H1 (cell line): ENCODE results near the gene VWA2. TPM values are rescaled to one million over a fixed set of nuclear protein-coding genes. Genes with fewer than 3 reads are reported as not detected.

Experiments used
- CTCF ChIA-PET: fragments of 300-600 bp; sonication (Branson Sonifier 250); formaldehyde crosslinking; loops from one replicate; lab custom pipeline; 2021; ENCODE audit not compliant: partially characterized antibody; lab: Charles Lee
- POLR2A ChIA-PET: fragments of 300-600 bp; sonication (Branson Sonifier 250); formaldehyde crosslinking; loops from one replicate; lab custom pipeline; 2021; ENCODE audit warnings: inconsistent platforms; ENCODE audit not compliant: partially characterized antibody; lab: Charles Lee
- DNase-seq, 2 experiments: peaks; one replicate each; pipeline versions ENCODE4 v3.0.0 to v3.0.0-alpha.2; 2010 to 2022; ENCODE audit warnings: low spot score in 2 of 2, low read depth in 1 of 2, mixed read lengths in 1 of 2
- FAIRE-seq: peaks from 2 replicates; lab custom pipeline; 2011; peaks lifted over from hg19 to GRCh38; lab: Jason Lieb, UNC
- H2AFZ ChIP-seq: 2 replicates; pipeline ENCODE4 v1.8.1; 2012; ENCODE audit warnings: low read length, inconsistent platforms
- H2AK5ac ChIP-seq: 2 replicates; pipeline ENCODE4 v1.6.1; 2013; ENCODE audit warnings: low read depth, low read length
- H2BK120ac ChIP-seq: replicated peaks from 2 replicates; pipeline ENCODE3; 2013; ENCODE audit warnings: low read depth, low read length, inconsistent platforms
- H2BK12ac ChIP-seq: 2 replicates; pipeline ENCODE4 v1.6.1; 2013; ENCODE audit warnings: low read depth, low read length
- H2BK15ac ChIP-seq: 2 replicates; pipeline ENCODE4 v1.6.1; 2013; ENCODE audit warnings: low read length
- H2BK20ac ChIP-seq: 2 replicates; pipeline ENCODE4 v1.6.1; 2013; ENCODE audit warnings: low read length
- H2BK5ac ChIP-seq: 2 replicates; pipeline ENCODE4 v1.6.1; 2013; ENCODE audit warnings: low read depth, low read length
- H3K14ac ChIP-seq: 2 replicates; pipeline ENCODE4 v1.6.1; 2013; ENCODE audit warnings: inconsistent platforms; ENCODE audit not compliant: insufficient read length
- H3K18ac ChIP-seq: 2 replicates; pipeline ENCODE4 v1.6.1; 2013; ENCODE audit warnings: low read length; ENCODE audit errors: extremely low read depth
- H3K23ac ChIP-seq: 2 replicates; pipeline ENCODE4 v1.6.1; 2013; ENCODE audit warnings: inconsistent platforms; ENCODE audit not compliant: insufficient read length
- H3K23me2 ChIP-seq: 2 replicates; pipeline ENCODE4 v1.6.1; 2013; ENCODE audit warnings: low read depth, low read length
- H3K27ac ChIP-seq: 2 replicates; pipeline ENCODE4 v1.6.1; 2011; ENCODE audit warnings: low read depth, low read length, inconsistent platforms
- H3K27me3 ChIP-seq, 4 experiments: replicated peaks in 1 of 4; 1 replicate in 1 of 4; 2 replicates in 3 of 4; pipeline versions ENCODE4 v1.6.1 to v1.8.1; 2011 to 2013; ENCODE audit warnings: low read length in 3 of 4, mild to moderate bottlenecking in 3 of 4, inconsistent platforms in 2 of 4, mixed read lengths in 2 of 4, moderate library complexity in 1 of 4; ENCODE audit not compliant: control insufficient read depth in 3 of 4, insufficient read depth in 3 of 4; ENCODE audit errors: extremely low read depth in 1 of 4
- H3K36me3 ChIP-seq, 4 experiments: 2 replicates each; pipeline versions ENCODE4 v1.6.1 to v1.8.1; 2011 to 2013; ENCODE audit warnings: mild to moderate bottlenecking in 4 of 4, low read length in 3 of 4, moderate library complexity in 2 of 4, control low read depth in 1 of 4, inconsistent platforms in 1 of 4; ENCODE audit not compliant: insufficient read depth in 4 of 4, control insufficient read depth in 2 of 4
- H3K4ac ChIP-seq: replicated peaks from 2 replicates; pipeline ENCODE3; 2013; ENCODE audit warnings: low read length, low read depth, mixed read lengths, inconsistent platforms; ENCODE audit not compliant: insufficient read length
- H3K4me1 ChIP-seq, 4 experiments: replicated peaks in 1 of 4; 1 replicate in 1 of 4; 2 replicates in 3 of 4; pipeline versions ENCODE4 v1.6.1 to v1.8.1; 2011 to 2013; ENCODE audit warnings: low read length in 3 of 4, inconsistent platforms in 2 of 4, mixed read lengths in 1 of 4; ENCODE audit not compliant: insufficient read depth in 4 of 4, control insufficient read depth in 3 of 4
- H3K4me2 ChIP-seq, 2 experiments: 2 replicates each; pipeline versions ENCODE4 v1.6.1 to v1.8.1; 2011 to 2013; ENCODE audit warnings: low read depth in 2 of 2, low read length in 2 of 2, control low read depth in 1 of 2, inconsistent platforms in 1 of 2, mild to moderate bottlenecking in 1 of 2; ENCODE audit not compliant: insufficient read depth in 1 of 2
- H3K4me3 ChIP-seq, 4 experiments: fragments of 200-600, 300-600 bp in 1 of 4; sonication (generic), shearing (Covaris generic), sonication (Bioruptor Twin) in 1 of 4; 2 replicates each; pipeline versions ENCODE4 v1.5.1 to v1.8.1; 2011 to 2016; ENCODE audit warnings: low read length in 4 of 4, low read depth in 3 of 4, control low read depth in 2 of 4, inconsistent platforms in 2 of 4, mild to moderate bottlenecking in 2 of 4, mixed read lengths in 1 of 4, moderate library complexity in 1 of 4; ENCODE audit not compliant: insufficient read depth in 2 of 4; ENCODE audit errors: extremely low read depth in 1 of 4
- H3K56ac ChIP-seq: replicated peaks from 2 replicates; pipeline ENCODE3; 2013; ENCODE audit warnings: low read depth, mild to moderate bottlenecking, mixed read lengths, low read length, inconsistent platforms; ENCODE audit not compliant: insufficient read length
- H3K79me1 ChIP-seq: 2 replicates; pipeline ENCODE4 v1.6.1; 2013; ENCODE audit warnings: low read depth, low read length, control low read depth
- H3K79me2 ChIP-seq, 2 experiments: 2 replicates each; pipeline versions ENCODE4 v1.6.1 to v1.8.1; 2012 to 2013; ENCODE audit warnings: low read length in 2 of 2, mild to moderate bottlenecking in 2 of 2, inconsistent platforms in 1 of 2; ENCODE audit not compliant: insufficient read depth in 2 of 2, control insufficient read depth in 1 of 2
- H3K9ac ChIP-seq, 4 experiments: replicated peaks in 1 of 4; 1 replicate in 1 of 4; 2 replicates in 3 of 4; pipeline versions ENCODE4 v1.6.1 to v1.8.1; 2011 to 2013; ENCODE audit warnings: low read depth in 3 of 4, low read length in 3 of 4, control low read depth in 2 of 4, mild to moderate bottlenecking in 2 of 4, moderate library complexity in 2 of 4, inconsistent platforms in 1 of 4; ENCODE audit errors: extremely low read depth in 1 of 4
- H3K9me3 ChIP-seq, 2 experiments: 2 replicates each; pipeline versions ENCODE4 v1.6.1 to v1.8.1; 2012 to 2013; ENCODE audit warnings: mild to moderate bottlenecking in 2 of 2, moderate library complexity in 2 of 2, control low read depth in 1 of 2, inconsistent platforms in 1 of 2, low read depth in 1 of 2, low read length in 1 of 2, mixed read lengths in 1 of 2; ENCODE audit not compliant: insufficient read depth in 2 of 2
- H4K20me1 ChIP-seq, 2 experiments: replicated peaks in 1 of 2; 2 replicates each; pipeline versions ENCODE3 to v1.8.1; 2011 to 2013; ENCODE audit warnings: inconsistent platforms in 2 of 2, low read length in 2 of 2, mild to moderate bottlenecking in 1 of 2; ENCODE audit not compliant: insufficient read depth in 2 of 2, control insufficient read depth in 1 of 2
- H4K5ac ChIP-seq: 2 replicates; pipeline ENCODE4 v1.6.1; 2013; ENCODE audit warnings: low read length, low read depth, mixed read lengths, inconsistent platforms; ENCODE audit not compliant: insufficient read length
- H4K8ac ChIP-seq: 2 replicates; pipeline ENCODE4 v1.8.0; 2013; ENCODE audit warnings: mild to moderate bottlenecking, moderate library complexity, low read length, inconsistent platforms; ENCODE audit not compliant: insufficient read depth; ENCODE audit errors: extremely low read depth
- H4K91ac ChIP-seq: replicated peaks from 2 replicates; pipeline ENCODE3; 2013; ENCODE audit warnings: low read length, mixed read lengths, inconsistent platforms; ENCODE audit not compliant: insufficient read length
- CBX5 ChIP-seq: fragments of 300-800, 300-1000 bp; sonication (generic); IDR thresholded peaks from 2 replicates; pipeline ENCODE4 v1.7.1; 2016; ENCODE audit warnings: antibody characterized with exemption, low read length, low read depth
- CHD2 ChIP-seq: IDR thresholded peaks from 2 replicates; pipeline ENCODE4 v1.6.1; 2012; ENCODE audit warnings: low read length, improper control_type of control experiment
- FOSL1 ChIP-seq: IDR thresholded peaks from 2 replicates; pipeline ENCODE4 v1.6.1; 2011; ENCODE audit warnings: mild to moderate bottlenecking, low read depth, low read length, moderate library complexity; ENCODE audit not compliant: insufficient read depth
- GABPA ChIP-seq: IDR thresholded peaks from 2 replicates; pipeline ENCODE4 v1.6.1; 2011; ENCODE audit warnings: mild to moderate bottlenecking, low read length, moderate library complexity, borderline replicate concordance; ENCODE audit not compliant: insufficient read depth
- JUND ChIP-seq: IDR thresholded peaks from 2 replicates; pipeline ENCODE4 v1.6.1; 2011; ENCODE audit warnings: mild to moderate bottlenecking, improper control_type of control experiment, low read length
- KDM4A ChIP-seq: IDR thresholded peaks from one replicate; pipeline ENCODE4 v1.7.1; 2012; ENCODE audit warnings: low read depth, mild to moderate bottlenecking, moderate library complexity, low read length, inconsistent platforms; ENCODE audit not compliant: severe bottlenecking
- MAFK ChIP-seq: IDR thresholded peaks from 2 replicates; pipeline ENCODE4 v1.6.1; 2012; ENCODE audit warnings: low read depth, mild to moderate bottlenecking, improper control_type of control experiment, low read length
- NRF1 ChIP-seq: IDR thresholded peaks from 2 replicates; pipeline ENCODE4 v1.6.1; 2011; ENCODE audit warnings: mild to moderate bottlenecking, low read depth, low read length, improper control_type of control experiment
- POLR2A ChIP-seq, 2 experiments: IDR thresholded peaks; 1 replicate in 1 of 2; 2 replicates in 1 of 2; pipeline ENCODE4 v1.6.1; 2011; ENCODE audit warnings: low read depth in 2 of 2, low read length in 2 of 2, mild to moderate bottlenecking in 2 of 2; ENCODE audit errors: control extremely low read depth in 1 of 2
- RNF2 ChIP-seq: fragments of 200-900, 300-1000 bp; sonication (generic); IDR thresholded peaks from 2 replicates; pipeline ENCODE4 v1.7.1; 2016; ENCODE audit warnings: borderline replicate concordance, low read depth, mild to moderate bottlenecking, antibody characterized with exemption, low read length; ENCODE audit not compliant: poor library complexity, severe bottlenecking; ENCODE audit errors: missing control alignments
- SIN3A ChIP-seq, 2 experiments: IDR thresholded peaks in 1 of 2; conservative IDR thresholded peaks in 1 of 2; 2 replicates each; pipeline ENCODE4 v1.6.1; 2011 to 2012; ENCODE audit warnings: low read length in 2 of 2, improper control_type of control experiment in 1 of 2, low read depth in 1 of 2, mild to moderate bottlenecking in 1 of 2
- SRF ChIP-seq: IDR thresholded peaks from 2 replicates; pipeline ENCODE4 v1.6.1; 2011; ENCODE audit warnings: mild to moderate bottlenecking, low read depth, low read length, moderate library complexity
- TCF12 ChIP-seq: IDR thresholded peaks from 2 replicates; pipeline ENCODE4 v1.6.1; 2011; ENCODE audit warnings: low read depth, mild to moderate bottlenecking, low read length
- WGBS, 2 experiments: shearing (Covaris generic) in 1 of 2; methylation state at CpG; one replicate each; pipeline versions ENCODE4 v1.1.6 to v1.1.7; 2013 to 2015; ENCODE audit warnings: low lambda C conversion rate in 2 of 2, mixed read lengths in 2 of 2, inconsistent platforms in 1 of 2, low coverage in 1 of 2, missing lambda C conversion rate in 1 of 2; ENCODE audit not compliant: insufficient replicate concordance in 2 of 2, insufficient coverage in 1 of 2, insufficient read length in 1 of 2; ENCODE audit errors: extremely low coverage in 1 of 2, missing lambda C conversion rate in 1 of 2; 5-methylcytosine and 5-hydroxymethylcytosine counted together
- polyA plus RNA-seq, 7 experiments: library from polyadenylated mRNA; depleted of rRNA in 3 of 7; stranded (reverse) in 5 of 7; unstranded in 2 of 7; fragments of >200 nt in 5 of 7; fragments of 200-250 nt in 2 of 7; gene quantifications; 1 replicate in 5 of 7; 2 replicates in 1 of 7; 4 replicates in 1 of 7; pipeline versions ENCODE4 v1.2.1 to v1.2.3, GENCODE V29; 2011 to 2013; ENCODE audit warnings: missing spikeins in 2 of 7, mixed read lengths in 2 of 7
- total RNA-seq: library from RNA; stranded (reverse); fragmentation: NEBNext Ultra II Directional; extraction: Animal tissue kit (Norgen Biotek cat#: 25700); gene quantifications from 2 replicates; pipeline ENCODE4 v1.2.1, GENCODE V29; 2021
- TF ChIP-seq, protein P1 (sequence below): IDR thresholded peaks from 2 replicates; pipeline ENCODE4 v1.6.1; 2011; ENCODE audit warnings: low read depth, mild to moderate bottlenecking, low read length; ENCODE audit not compliant: insufficient read depth

VWA2 gene
- total and polyA plus RNA-seq, 2 of the 8 experiments (the other 6 are each of a cell fraction or from before 2014, with no cell fraction given), result 2.8 to 2.9 TPM

DNA sequence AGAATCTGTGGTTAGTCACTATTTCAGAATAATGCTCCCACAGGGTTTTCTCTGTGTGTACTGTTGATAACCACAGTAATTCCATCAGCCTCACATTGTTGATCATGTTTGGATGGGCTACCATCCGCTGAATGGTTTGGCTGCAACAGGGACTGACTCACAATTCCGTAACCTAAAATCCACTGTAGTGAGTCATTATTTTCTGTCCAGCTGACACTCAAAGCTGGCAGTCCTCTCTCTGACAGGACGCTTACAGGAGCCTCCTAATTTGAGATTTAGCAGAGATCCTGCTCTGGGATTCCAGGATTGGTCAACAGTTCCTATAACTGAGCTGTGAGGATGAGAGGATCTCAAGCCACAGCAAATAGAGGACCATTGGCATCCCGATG is 32.7 kb downstream of the VWA2 start:
- no peak overlapping the region for H3K14ac ChIP-seq
- H2BK120ac ChIP-seq, result no peak overlapping the region
- H4K5ac ChIP-seq, result no peak overlapping the region
- no peaks in the 10 kb centered on the region for H3K36me3 ChIP-seq
- H3K9ac ChIP-seq, result no peak overlapping the region
- H3K18ac ChIP-seq, result no peak overlapping the region
- no peak overlapping the region for H4K91ac ChIP-seq
- H3K27me3 ChIP-seq, result no peaks in the 10 kb centered on the region
- H4K20me1 ChIP-seq, result no peaks in the 10 kb centered on the region
- WGBS, 2 experiments, result 90% methylated on average over 4 of the region's 4 CpGs; no CpG with 5 or more reads in 1 of the 2 experiments
- POLR2A ChIA-PET, result no interaction called here
- H2BK5ac ChIP-seq, result no peak overlapping the region
- no peak overlapping the region for H2AK5ac ChIP-seq
- no peak overlapping the region for H4K8ac ChIP-seq
- H2BK15ac ChIP-seq, result no peak overlapping the region
- no peak overlapping the region for H2BK12ac ChIP-seq
- H2BK20ac ChIP-seq, result no peak overlapping the region
- CTCF ChIA-PET, result interaction anchor here (0.7 to 1.5 kb wide), 6 partner anchors 9 to 119 kb away, joined by 3 to 6 read pairs (median 4); no protein-coding TSS in a partner anchor
- DNase-seq (no peak), FAIRE-seq (no peak)
- no peaks in the 10 kb centered on the region for H3K79me1 ChIP-seq
- H3K9me3 ChIP-seq, result no peaks in the 10 kb centered on the region
- no peak overlapping the region for H3K27ac ChIP-seq
- no peak overlapping the region for H3K4ac ChIP-seq
- H3K23me2 ChIP-seq, result 0 out of 2 replicates have a peak, but pooled peaks cover 2% of the 10 kb centered on the region
- no peak overlapping the region for H3K23ac ChIP-seq
- H3K4me2 ChIP-seq, result no peak overlapping the region
- no peaks in the 10 kb centered on the region for H3K79me2 ChIP-seq
- H3K56ac ChIP-seq, result no peak overlapping the region
- no peaks in the 10 kb centered on the region; a peak in 1 of 7 replicates for H3K4me1 ChIP-seq
- H2AFZ ChIP-seq, result no peak overlapping the region
- H3K4me3 ChIP-seq, result no peak overlapping the region
- TF ChIP-seq SIN3A (conservative IDR thresholded peaks at IDR 0.05 in 1 of 2, IDR thresholded peaks at IDR 0.05 in 1 of 2; ENCODE audit: low read depth in 1 of 2, low read length in 2 of 2), result no peak
- TF ChIP-seq KDM4A, result no peak
- TF ChIP-seq SRF, result no peak
- no peak for TF ChIP-seq POLR2A (IDR thresholded peaks at IDR 0.05; ENCODE audit: control extremely low read depth in 1 of 2, low read depth in 2 of 2, low read length in 2 of 2)
- TF ChIP-seq CBX5, result no peak
- no peak for TF ChIP-seq RNF2
- no peak for TF ChIP-seq NRF1
- no peak for TF ChIP-seq CHD2
- no peak for TF ChIP-seq MAFK
- TF ChIP-seq, protein P1, sequence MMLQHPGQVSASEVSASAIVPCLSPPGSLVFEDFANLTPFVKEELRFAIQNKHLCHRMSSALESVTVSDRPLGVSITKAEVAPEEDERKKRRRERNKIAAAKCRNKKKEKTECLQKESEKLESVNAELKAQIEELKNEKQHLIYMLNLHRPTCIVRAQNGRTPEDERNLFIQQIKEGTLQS, result no peak
- TF ChIP-seq GABPA, result no peak
- TF ChIP-seq FOSL1, result no peak
- TF ChIP-seq JUND, result no peak
- TF ChIP-seq TCF12, result no peak
